HG03520 (cell line): ENCODE data around the gene RANBP9.

Experiments
- ATAC-seq: cut with Tn5 transposase; IDR thresholded peaks from one replicate; pipeline ENCODE4 v1.9.1; 2021; ENCODE audit warnings: mild to moderate bottlenecking, moderate library complexity; ENCODE audit not compliant: unreplicated experiment

Gene RANBP9

GRCh38 chr6:13679996-13680395, 31.6 kb downstream of the RANBP9 start:
- no peak for ATAC-seq

- ATAC-seq: no peak
Observed at GRCh38 chr6:13678255-13678983, 33.2 kb downstream of the RANBP9 start.

GRCh38 chr6:13677878-13678254, 33.8 kb downstream of the RANBP9 start:
- no peak for ATAC-seq

- ATAC-seq: no peak
Observed at GRCh38 chr6:13676551-13677156, 35.0 kb downstream of the RANBP9 start.

- no peak for ATAC-seq
Observed at GRCh38 chr6:13674533-13675190, 37.0 kb downstream of the RANBP9 start.

GRCh38 chr6:13673825-13674444, 37.7 kb downstream of the RANBP9 start:
- no peak for ATAC-seq

- no peak for ATAC-seq
Observed at GRCh38 chr6:13673368-13673767, 38.3 kb downstream of the RANBP9 start.

GRCh38 chr6:13672904-13673303, 38.7 kb downstream of the RANBP9 start:
- ATAC-seq: no peak

- ATAC-seq: no peak
Observed at GRCh38 chr6:13671548-13672127, 40.0 kb downstream of the RANBP9 start.

GRCh38 chr6:13669476-13669875, 42.2 kb downstream of the RANBP9 start:
- no peak for ATAC-seq

- ATAC-seq: no peak
Observed at GRCh38 chr6:13668291-13668928, 43.2 kb downstream of the RANBP9 start.

GRCh38 chr6:13667655-13668054, 44.0 kb downstream of the RANBP9 start:
- ATAC-seq: no peak

GRCh38 chr6:13666194-13667105, 45.2 kb downstream of the RANBP9 start:
- no peak for ATAC-seq

- no peak for ATAC-seq
Observed at GRCh38 chr6:13664703-13665352, 46.8 kb downstream of the RANBP9 start.

GRCh38 chr6:13663986-13664385, 47.6 kb downstream of the RANBP9 start:
- no peak for ATAC-seq

- no peak for ATAC-seq
Observed at GRCh38 chr6:13662651-13663334, 48.8 kb downstream of the RANBP9 start.

- ATAC-seq: no peak
Observed at GRCh38 chr6:13661647-13662046, 50.0 kb downstream of the RANBP9 start.

GRCh38 chr6:13660893-13661292, 50.7 kb downstream of the RANBP9 start:
- ATAC-seq: no peak

- ATAC-seq: no peak
Observed at GRCh38 chr6:13660273-13660672, 51.4 kb downstream of the RANBP9 start.
